ENCODE measurements around the gene MESP2. TPM values are rescaled to one million over a fixed set of nuclear protein-coding genes. Genes with fewer than 3 reads are reported as not detected.

Gene MESP2
- polyA plus RNA-seq, 3 donors from 2014 or later = not detected

- Mint-ChIP-seq H3K4me1 (no peaks in the 10 kb centered on the region), H3K36me3 (no peaks in the 10 kb centered on the region), H3K4me3 (no peak overlapping the region), H3K9me3 (no peaks in the 10 kb centered on the region), H3K27me3 (ENCODE audit: low read depth in 3 of 3) (peaks cover 2 to 5% (median 2%) of the 10 kb centered on the region in 3 donors), H3K27ac (no peak overlapping the region)
- no peak for DNase-seq
These were observed 28.0 kb downstream of the MESP2 start for GRCh38 chr15:89803941-89804800.

GRCh38 chr15:89805241-89806209, 29.4 kb downstream of the MESP2 start:
- Mint-ChIP-seq H3K9me3 (peaks cover 0 to 1% (median 0%) of the 10 kb centered on the region in 6 donors), H3K27ac (no peak overlapping the region), H3K36me3 (no peaks in the 10 kb centered on the region), H3K27me3 (ENCODE audit: low read depth in 3 of 3) (peaks cover 2 to 3% (median 2%) of the 10 kb centered on the region in 3 donors), H3K4me3 (no peak overlapping the region), H3K4me1 (no peaks in the 10 kb centered on the region)
- no peak for DNase-seq

GRCh38 chr15:89806210-89806558, 30.1 kb downstream of the MESP2 start:
- H3K9me3 Mint-ChIP-seq = peaks cover 0 to 1% (median 0%) of the 10 kb centered on the region in 6 donors
- no peak for DNase-seq

GRCh38 chr15:89806559-89807550, 30.7 kb downstream of the MESP2 start:
- H3K9me3 Mint-ChIP-seq = peaks cover 0 to 1% (median 0%) of the 10 kb centered on the region in 6 donors
- peaks cover 2 to 8% (median 3%) of the 10 kb centered on the region in 3 donors for H3K27me3 Mint-ChIP-seq (ENCODE audit: low read depth in 3 of 3)
- DNase-seq = no peak
- no peak overlapping the region for H3K27ac Mint-ChIP-seq
- no peaks in the 10 kb centered on the region for H3K36me3 Mint-ChIP-seq
- H3K4me1 Mint-ChIP-seq = no peaks in the 10 kb centered on the region
- H3K4me3 Mint-ChIP-seq = no peak overlapping the region

More at GRCh38 chr15:89806210-89806558, 30.1 kb downstream of the MESP2 start:
- Mint-ChIP-seq H3K36me3 (no peaks in the 10 kb centered on the region), H3K27me3 (ENCODE audit: low read depth in 3 of 3) (peaks cover 2 to 8% (median 3%) of the 10 kb centered on the region in 3 donors), H3K4me3 (no peak overlapping the region), H3K27ac (no peak overlapping the region), H3K4me1 (no peaks in the 10 kb centered on the region)

- H3K27me3 Mint-ChIP-seq (ENCODE audit: low read depth in 3 of 3) = peaks cover 2 to 9% (median 7%) of the 10 kb centered on the region in 3 donors
- no peak for DNase-seq
These were observed 31.6 kb downstream of the MESP2 start for GRCh38 chr15:89807689-89808088.

GRCh38 chr15:89808160-89808870, 32.2 kb downstream of the MESP2 start:
- Mint-ChIP-seq H3K9me3 (peaks cover 0 to 1% (median 0%) of the 10 kb centered on the region in 6 donors), H3K36me3 (no peaks in the 10 kb centered on the region), H3K4me3 (no peak overlapping the region), H3K27me3 (ENCODE audit: low read depth in 3 of 3) (peaks cover 2 to 10% (median 7%) of the 10 kb centered on the region in 3 donors), H3K4me1 (no peaks in the 10 kb centered on the region), H3K27ac (no peak overlapping the region)
- no peak for DNase-seq

More at GRCh38 chr15:89807689-89808088, 31.6 kb downstream of the MESP2 start:
- Mint-ChIP-seq H3K4me3 (no peak overlapping the region), H3K9me3 (peaks cover 0 to 1% (median 0%) of the 10 kb centered on the region in 6 donors), H3K36me3 (no peaks in the 10 kb centered on the region), H3K4me1 (no peaks in the 10 kb centered on the region), H3K27ac (no peak overlapping the region)

- H3K4me1 Mint-ChIP-seq = peaks cover 0 to 2% of the 10 kb centered on the region in 2 donors
- peaks cover 0 to 1% (median 0%) of the 10 kb centered on the region in 6 donors for H3K9me3 Mint-ChIP-seq
- DNase-seq = no peak
- H3K4me3 Mint-ChIP-seq = no peak overlapping the region
- H3K27ac Mint-ChIP-seq = no peak overlapping the region
- peaks cover 2 to 10% (median 8%) of the 10 kb centered on the region in 3 donors for H3K27me3 Mint-ChIP-seq (ENCODE audit: low read depth in 3 of 3)
- H3K36me3 Mint-ChIP-seq = no peaks in the 10 kb centered on the region
These were observed 33.1 kb downstream of the MESP2 start for GRCh38 chr15:89809093-89809786.

GRCh38 chr15:89809787-89810148, 33.6 kb downstream of the MESP2 start:
- Mint-ChIP-seq H3K9me3 (peaks cover 0 to 1% (median 0%) of the 10 kb centered on the region in 6 donors), H3K4me3 (no peak overlapping the region), H3K27ac (no peak overlapping the region), H3K27me3 (ENCODE audit: low read depth in 3 of 3) (peaks cover 2 to 10% (median 8%) of the 10 kb centered on the region in 3 donors), H3K36me3 (no peaks in the 10 kb centered on the region), H3K4me1 (peaks cover 0 to 2% of the 10 kb centered on the region in 2 donors)
- DNase-seq = no peak

GRCh38 chr15:89810837-89811236, 34.7 kb downstream of the MESP2 start:
- H3K27me3 Mint-ChIP-seq (ENCODE audit: low read depth in 3 of 3) = peaks cover 9 to 17% (median 10%) of the 10 kb centered on the region in 3 donors
- H3K4me3 Mint-ChIP-seq = no peak overlapping the region
- H3K27ac Mint-ChIP-seq = no peak overlapping the region
- H3K36me3 Mint-ChIP-seq = peaks cover 0 to 1% (median 0%) of the 10 kb centered on the region in 3 donors
- peaks cover 10 to 11% of the 10 kb centered on the region in 2 donors for H3K4me1 Mint-ChIP-seq
- no peak for DNase-seq
- peaks cover 0 to 5% (median 1%) of the 10 kb centered on the region in 6 donors for H3K9me3 Mint-ChIP-seq

- H3K36me3 Mint-ChIP-seq = peaks cover 0 to 6% (median 0%) of the 10 kb centered on the region in 3 donors
- H3K4me3 Mint-ChIP-seq = peak overlapping the region in 1 of 5 donors; percentile 30
- DNase-seq = no peak
- peaks cover 10 to 23% (median 19%) of the 10 kb centered on the region in 3 donors for H3K27me3 Mint-ChIP-seq (ENCODE audit: low read depth in 3 of 3)
- H3K27ac Mint-ChIP-seq = no peak overlapping the region
- H3K9me3 Mint-ChIP-seq = peaks cover 0 to 11% (median 3%) of the 10 kb centered on the region in 6 donors
- peaks cover 14 to 16% of the 10 kb centered on the region in 2 donors for H3K4me1 Mint-ChIP-seq
These were observed 36.1 kb downstream of the MESP2 start for GRCh38 chr15:89812011-89812846.

- Mint-ChIP-seq H3K4me1 (peaks cover 14 to 16% of the 10 kb centered on the region in 2 donors), H3K9me3 (peaks cover 0 to 11% (median 3%) of the 10 kb centered on the region in 6 donors), H3K27me3 (ENCODE audit: low read depth in 3 of 3) (peaks cover 9 to 30% (median 23%) of the 10 kb centered on the region in 3 donors), H3K36me3 (peaks cover 0 to 6% (median 0%) of the 10 kb centered on the region in 3 donors), H3K4me3 (peak overlapping the region in 1 of 5 donors; percentile 15), H3K27ac (no peak overlapping the region)
- no peak for DNase-seq
These were observed 36.8 kb downstream of the MESP2 start for GRCh38 chr15:89812847-89813320.

Measured in immature natural killer cell (primary cell).